PC-3 (cell line): ENCODE results near the gene DUSP5. TPM values are rescaled to one million over a fixed set of nuclear protein-coding genes. Genes with fewer than 3 reads are reported as not detected.

Source experiments
- ATAC-seq: fragments of 200-7000 bp; cut with Tn5 transposase; 2 replicates; pipeline ENCODE4 v1.9.1; 2020; ENCODE audit warnings: mild to moderate bottlenecking, moderate library complexity
- BruUV-seq: library from RNA; stranded (reverse); fragments of 400-500 nt; replicated peaks from 2 replicates; lab custom pipeline; 2021; lab: Mats Ljungman, UMichigan
- CTCF ChIA-PET: fragments of 300-600 bp; sonication (Branson Sonifier 250); formaldehyde crosslinking; loops from one replicate; lab custom pipeline; 2022; ENCODE audit warnings: antibody characterized with exemption; lab: Charles Lee
- POLR2A ChIA-PET: fragments of 300-600 bp; sonication (Branson Sonifier 250); formaldehyde crosslinking; loops from one replicate; lab custom pipeline; 2022; ENCODE audit warnings: antibody characterized with exemption; ENCODE audit not compliant: unreplicated experiment; lab: Charles Lee
- DNase-seq: peaks from one replicate; pipeline ENCODE4 v3.0.0-alpha.2; 2015
- H2AFZ ChIP-seq: fragments of 300-600 bp; sonication (generic); 2 replicates; pipeline ENCODE4 v1.6.0; 2016; ENCODE audit warnings: antibody characterized with exemption, low read length
- H3F3A ChIP-seq: fragments of 300-600 bp; sonication (generic); one replicate; pipeline ENCODE4 v1.6.0; 2017; ENCODE audit warnings: antibody characterized with exemption, low read length, control low read depth, mild to moderate bottlenecking; ENCODE audit not compliant: unreplicated experiment
- H3K27ac ChIP-seq: fragments of 300-600 bp; sonication (generic); 2 replicates; pipeline ENCODE4 v1.5.1; 2016; ENCODE audit warnings: mild to moderate bottlenecking, low read length
- H3K27me3 ChIP-seq: fragments of 300-600 bp; sonication (generic); 2 replicates; pipeline ENCODE4 v1.6.1; 2016; ENCODE audit warnings: low read length, mixed read lengths
- H3K36me3 ChIP-seq: fragments of 300-600 bp; sonication (generic); 2 replicates; pipeline ENCODE4 v1.6.1; 2016; ENCODE audit warnings: low read depth, mixed run types, low read length, mixed read lengths
- H3K4me1 ChIP-seq: fragments of 300-600 bp; sonication (generic); 2 replicates; pipeline ENCODE4 v1.5.1; 2016; ENCODE audit warnings: low read length; ENCODE audit not compliant: insufficient read depth
- H3K4me2 ChIP-seq: fragments of 300-600 bp; sonication (generic); 2 replicates; pipeline ENCODE4 v1.6.0; 2016; ENCODE audit warnings: low read length
- H3K4me3 ChIP-seq: fragments of 300-600 bp; sonication (generic); 2 replicates; pipeline ENCODE4 v1.5.1; 2016; ENCODE audit warnings: mild to moderate bottlenecking, low read length, mixed read lengths
- H3K79me2 ChIP-seq: fragments of 300-600 bp; sonication (generic); 2 replicates; pipeline ENCODE4 v1.6.1; 2017; ENCODE audit warnings: low read length, mixed read lengths
- H3K9ac ChIP-seq: fragments of 300-600 bp; sonication (generic); 2 replicates; pipeline ENCODE4 v1.6.0; 2016; ENCODE audit warnings: mild to moderate bottlenecking, low read length
- H3K9me2 ChIP-seq: fragments of 300-600 bp; sonication (generic); replicated peaks from 2 replicates; pipeline ENCODE4 v1.6.1; 2016; ENCODE audit warnings: mixed run types, low read length, mixed read lengths
- H3K9me3 ChIP-seq: fragments of 300-600 bp; sonication (generic); 2 replicates; pipeline ENCODE4 v1.6.1; 2016; ENCODE audit warnings: low read length, mixed read lengths
- H4K20me1 ChIP-seq: fragments of 300-600 bp; sonication (generic); 2 replicates; pipeline ENCODE4 v1.6.1; 2016; ENCODE audit warnings: low read length, mixed read lengths
- CTCF ChIP-seq: fragments of 300-600 bp; sonication (generic); conservative IDR thresholded peaks from 2 replicates; pipeline ENCODE4 v1.5.1; 2017; ENCODE audit warnings: antibody characterized with exemption, low read depth, mild to moderate bottlenecking, low read length
- EZH2 ChIP-seq: fragments of 300-600 bp; sonication (generic); IDR thresholded peaks from one replicate; pipeline ENCODE4 v1.6.1; 2017; ENCODE audit warnings: antibody characterized with exemption, mild to moderate bottlenecking, low read length; ENCODE audit not compliant: unreplicated experiment
- EZH2phosphoT487 ChIP-seq: fragments of 300-600 bp; sonication (generic); IDR thresholded peaks from 2 replicates; pipeline ENCODE4 v1.6.1; 2018; ENCODE audit warnings: mild to moderate bottlenecking, antibody characterized with exemption, low read length, borderline replicate concordance
- intact Hi-C: fragments of 100-400 bp; cut with micrococcal nuclease; formaldehyde crosslinking; loops from 2 replicates; pipeline ENCODE4 v1.9.0; 2023
- total RNA-seq: library from RNA; depleted of rRNA; stranded (reverse); fragments of >200 nt; gene quantifications from 2 replicates; pipeline ENCODE4 v1.2.3, GENCODE V29; 2014

The DUSP5 gene
- total RNA-seq, 1 experiment from 2014 or later: 206 TPM

DNA sequence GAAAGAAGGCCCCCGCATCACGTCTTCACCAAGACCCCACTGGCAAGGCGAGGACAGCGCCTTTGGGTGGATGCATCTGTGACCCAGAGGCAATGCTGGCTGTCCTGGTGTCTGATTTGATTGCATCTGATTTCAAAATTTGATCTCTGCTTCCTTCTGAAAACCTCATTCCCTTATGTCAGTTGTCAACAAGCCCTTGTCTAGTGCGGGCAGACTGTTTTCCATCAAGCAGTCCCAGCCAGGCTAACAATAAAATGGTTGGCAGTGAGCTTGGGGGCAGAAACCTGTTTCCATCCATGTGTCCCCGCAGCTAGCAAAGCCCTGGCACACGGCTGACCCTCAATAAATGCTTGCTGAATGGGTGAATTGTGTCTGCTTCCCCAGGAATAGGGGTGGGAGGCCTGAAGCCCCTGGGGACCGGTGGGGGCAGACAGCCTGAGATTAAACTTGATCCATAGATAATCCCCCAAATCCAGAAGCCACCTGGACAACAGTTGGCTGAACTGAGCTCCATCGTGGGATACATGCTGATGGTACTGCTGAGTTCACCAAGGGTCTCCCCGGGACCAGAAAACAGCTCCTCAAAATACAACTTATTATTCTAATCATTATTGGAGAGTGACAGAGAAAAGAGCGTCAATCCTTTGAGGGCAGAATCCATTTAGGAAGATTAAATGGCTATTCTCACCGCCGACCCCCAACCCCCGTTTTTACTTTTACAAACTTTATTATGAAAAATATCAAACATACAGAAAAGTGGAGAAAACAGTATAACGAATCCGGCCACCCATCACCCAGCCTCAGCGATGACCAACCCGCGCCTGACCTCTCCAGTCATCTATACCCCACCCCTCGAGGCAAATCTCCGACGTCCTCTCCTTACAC lies 912 bp upstream of the DUSP5 start:
- POLR2A ChIA-PET: interaction anchor here (0.6 to 1.2 kb wide), 5 partner anchors 80 to 192 kb away, joined by 3 to 9 read pairs (median 6); partner anchors contain the start of gene SMNDC1
- ATAC-seq: no peak
- CTCF ChIA-PET: no interaction called here
- intact Hi-C loops: loop anchor here (1.0 to 2.0 kb wide), 4 partner anchors 86 to 185 kb away; no protein-coding TSS in a partner anchor
- peak overlapping the region; percentile 97 for H3K9ac ChIP-seq
- H3K27me3 ChIP-seq: no peaks in the 10 kb centered on the region
- DNase-seq: peak; percentile 47
- no peak overlapping the region for H2AFZ ChIP-seq
- H3K9me2 ChIP-seq: no peaks in the 10 kb centered on the region
- peak overlapping the region; percentile 98 for H3K4me2 ChIP-seq
- H3K4me1 ChIP-seq: peaks cover 35% of the 10 kb centered on the region
- TF ChIP-seq CTCF (no peak), EZH2 (no peak), EZH2phosphoT487 (no peak)
- peaks cover 60% of the 10 kb centered on the region for H3K79me2 ChIP-seq
- H3F3A ChIP-seq: no peaks in the 10 kb centered on the region
- peaks cover 34% of the 10 kb centered on the region for H3K36me3 ChIP-seq
- no peaks in the 10 kb centered on the region for H3K9me3 ChIP-seq
- H3K27ac ChIP-seq: peak overlapping the region; percentile 80
- H4K20me1 ChIP-seq: peaks cover 36% of the 10 kb centered on the region
- peak overlapping the region; percentile 81 for H3K4me3 ChIP-seq
- BruUV-seq: TSS peak; percentile 69

- peak overlapping the region; percentile 96 for H3K4me3 ChIP-seq
- ChIA-PET POLR2A (interaction anchor here (0.6 to 1.5 kb wide), 3 partner anchors 90 to 197 kb away, joined by 4 to 5 read pairs (median 5); no protein-coding TSS in a partner anchor), CTCF (no interaction called here)
- H3F3A ChIP-seq: no peaks in the 10 kb centered on the region
- H4K20me1 ChIP-seq: peaks cover 51% of the 10 kb centered on the region
- TF ChIP-seq CTCF (no peak), EZH2phosphoT487 (no peak), EZH2 (no peak)
- H3K79me2 ChIP-seq: peaks cover 75% of the 10 kb centered on the region
- H3K4me1 ChIP-seq: peaks cover 46% of the 10 kb centered on the region
- no peak overlapping the region for H2AFZ ChIP-seq
- ATAC-seq (peak; percentile 2), DNase-seq (no peak)
- no peaks in the 10 kb centered on the region for H3K9me3 ChIP-seq
- H3K36me3 ChIP-seq: peaks cover 49% of the 10 kb centered on the region
- intact Hi-C loops: no loop called here
- H3K27me3 ChIP-seq: no peaks in the 10 kb centered on the region
- BruUV-seq: no TSS peak
- H3K27ac ChIP-seq: peak overlapping the region; percentile 70
- peak overlapping the region; percentile 99 for H3K9ac ChIP-seq
- H3K4me2 ChIP-seq: peak overlapping the region; percentile 87
- no peaks in the 10 kb centered on the region for H3K9me2 ChIP-seq
Observed at GRCh38 chr10:110498087-110498981, 627 bp downstream of the DUSP5 start.
